Naive thymus-derived CD8-positive, alpha-beta T cell (primary cell): ENCODE results near the gene ORAI2. TPM values are rescaled to one million over a fixed set of nuclear protein-coding genes. Genes with fewer than 3 reads are reported as not detected.

Experiments
- ATAC-seq, 2 donors: fragments of 150-1000 bp; cut with Tn5 transposase in 1 of 2; sonication (Bioruptor Pico), chemical (Tn5 transposase) in 1 of 2; 1 replicate in 1 of 2; 2 replicates in 1 of 2; pipeline ENCODE4 v1.10.0; 2021; ENCODE audit warnings: mild to moderate bottlenecking in 2 of 2, moderate library complexity in 2 of 2
- POLR2A ChIA-PET: fragments of 350-600 bp; sonication (Branson Sonifier 250); formaldehyde crosslinking; loops from one replicate; lab custom pipeline; 2021; ENCODE audit warnings: antibody characterized with exemption; lab: Charles Lee
- DNase-seq, 10 donors: peaks; one replicate each; pipeline versions ENCODE4 v3.0.0 to v3.0.0-alpha.2; 2020 to 2022
- H3K27ac Mint-ChIP-seq, 10 donors: one replicate each; pipeline ENCODE4 v1.8.0; 2020 to 2022; ENCODE audit warnings: mild to moderate bottlenecking in 10 of 10, mixed read lengths in 10 of 10, moderate library complexity in 4 of 10, inconsistent platforms in 1 of 10
- H3K27me3 Mint-ChIP-seq, 5 donors: one replicate each; pipeline ENCODE4 v1.8.0; 2021 to 2022; ENCODE audit warnings: mixed read lengths in 5 of 5
- H3K36me3 Mint-ChIP-seq, 3 donors: one replicate each; pipeline ENCODE4 v1.8.0; 2020 to 2022; ENCODE audit warnings: mixed read lengths in 3 of 3, mild to moderate bottlenecking in 2 of 3, inconsistent platforms in 1 of 3
- H3K4me1 Mint-ChIP-seq, 4 donors: one replicate each; pipeline ENCODE4 v1.8.0; 2021 to 2022; ENCODE audit warnings: mixed read lengths in 4 of 4
- H3K4me3 Mint-ChIP-seq, 10 donors: one replicate each; pipeline ENCODE4 v1.8.0; 2020 to 2022; ENCODE audit warnings: mild to moderate bottlenecking in 10 of 10, mixed read lengths in 10 of 10, moderate library complexity in 6 of 10, inconsistent platforms in 1 of 10
- H3K9me3 Mint-ChIP-seq, 9 donors: one replicate each; pipeline ENCODE4 v1.8.0; 2020 to 2022; ENCODE audit warnings: mixed read lengths in 9 of 9, mild to moderate bottlenecking in 3 of 9, inconsistent platforms in 1 of 9, moderate library complexity in 1 of 9
- polyA plus RNA-seq, 3 donors: library from polyadenylated mRNA; unstranded; fragments of 300-500 nt; fragmentation: Illumina TruSeq; gene quantifications; one replicate each; pipeline ENCODE4 v1.2.3, GENCODE V29; 2021
- total RNA-seq, 8 experiments: library from RNA in 2 of 8; stranded (reverse) in 2 of 8; gene quantifications; one replicate each; pipeline ENCODE4 v1.2.3 and lab custom pipeline; 2021 to 2026

Gene ORAI2
- total and polyA plus RNA-seq, 5 experiments from 2014 or later, result 29.1 to 54.4 (median 35.9) TPM

DNA sequence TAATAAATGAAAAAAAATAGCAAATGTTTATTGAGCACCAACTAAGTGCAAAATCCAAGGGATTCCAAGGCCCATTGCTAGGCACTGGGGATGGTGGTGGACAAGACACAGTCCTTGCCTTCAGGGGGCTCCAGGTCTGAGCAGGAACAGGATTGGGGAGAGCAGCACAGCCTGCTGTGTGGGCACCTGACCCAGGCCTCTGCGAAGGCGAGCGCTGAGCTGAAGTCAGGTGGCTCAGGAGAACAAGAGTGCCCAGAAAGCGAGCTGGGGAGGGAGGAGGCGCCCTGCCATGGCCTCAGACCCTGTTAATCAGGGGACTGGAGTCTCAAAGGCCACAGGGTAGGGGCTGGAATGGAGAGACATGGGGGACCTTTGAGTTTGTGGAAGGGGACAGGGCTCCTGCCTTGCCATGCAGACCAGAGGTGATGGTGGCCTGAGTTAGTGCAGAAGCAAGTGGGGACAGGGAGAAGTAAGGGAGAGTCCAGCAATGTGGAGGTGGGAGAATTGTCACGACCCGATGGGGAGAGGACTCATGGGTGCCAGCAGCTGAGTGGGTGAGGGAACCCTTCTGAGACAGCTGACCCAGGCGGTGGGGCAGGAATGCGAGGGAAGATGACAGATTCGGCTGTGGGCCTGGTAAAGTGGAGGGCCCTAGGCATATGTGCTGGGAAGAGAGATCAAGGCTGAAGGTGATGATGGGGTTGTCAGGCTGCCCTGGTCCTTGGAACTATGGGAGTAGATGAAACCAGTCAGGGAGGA, 4.1 kb upstream of the ORAI2 start:
- no peaks in the 10 kb centered on the region for H3K27me3 Mint-ChIP-seq
- H3K4me3 Mint-ChIP-seq, result peak overlapping the region in 8 of 10 donors; percentile 40 to 80 (median 65)
- ATAC-seq (no peak), DNase-seq (no peak)
- H3K4me1 Mint-ChIP-seq, result peaks cover 39 to 91% (median 79%) of the 10 kb centered on the region in 4 donors
- POLR2A ChIA-PET, result interaction anchor here (1.1 to 15.8 kb wide), 2 partner anchors 10 to 15 kb away, joined by 5 to 449 read pairs; no protein-coding TSS in a partner anchor
- H3K9me3 Mint-ChIP-seq, result peaks cover 0 to 6% (median 0%) of the 10 kb centered on the region in 9 donors
- H3K36me3 Mint-ChIP-seq, result peaks cover 0 to 4% (median 2%) of the 10 kb centered on the region in 3 donors
- peak overlapping the region; percentile 99 to 100 (median 100) for H3K27ac Mint-ChIP-seq

GRCh38 chr7:102431617-102432298, 1.6 kb upstream of the ORAI2 start:
- ATAC-seq, result peak; percentile 63 to 68
- POLR2A ChIA-PET, result interaction anchor here (1.5 to 15.8 kb wide), 4 partner anchors 12 to 36 kb away, joined by 4 to 449 read pairs (median 14); partner anchors contain the start of gene PRKRIP1
- Mint-ChIP-seq H3K4me1 (peaks cover 29 to 86% (median 72%) of the 10 kb centered on the region in 4 donors), H3K27me3 (no peaks in the 10 kb centered on the region), H3K9me3 (peaks cover 0 to 6% (median 0%) of the 10 kb centered on the region in 9 donors), H3K27ac (peak overlapping the region; percentile 99 to 100 (median 100)), H3K36me3 (peaks cover 0 to 10% (median 0%) of the 10 kb centered on the region in 3 donors), H3K4me3 (peak overlapping the region; percentile 75 to 93 (median 82))
- peak in 9 of 10 donors; percentile 49 to 77 (median 67) for DNase-seq

GRCh38 chr7:102432442-102433218, 745 bp upstream of the ORAI2 start:
- POLR2A ChIA-PET, result interaction anchor here (0.7 to 15.8 kb wide), 8 partner anchors 9 to 36 kb away, joined by 3 to 449 read pairs (median 4); partner anchors contain the start of genes ALKBH4, LRWD1 and PRKRIP1
- Mint-ChIP-seq H3K4me3 (peak overlapping the region; percentile 78 to 93 (median 84)), H3K4me1 (peaks cover 25 to 77% (median 64%) of the 10 kb centered on the region in 4 donors), H3K9me3 (peaks cover 0 to 6% (median 0%) of the 10 kb centered on the region in 9 donors), H3K27ac (peak overlapping the region; percentile 99 to 100 (median 100)), H3K36me3 (peaks cover 0 to 15% (median 0%) of the 10 kb centered on the region in 3 donors), H3K27me3 (no peaks in the 10 kb centered on the region)
- peak; percentile 27 to 29 for ATAC-seq
- peak in 6 of 10 donors; percentile 18 to 70 (median 30) for DNase-seq

DNA sequence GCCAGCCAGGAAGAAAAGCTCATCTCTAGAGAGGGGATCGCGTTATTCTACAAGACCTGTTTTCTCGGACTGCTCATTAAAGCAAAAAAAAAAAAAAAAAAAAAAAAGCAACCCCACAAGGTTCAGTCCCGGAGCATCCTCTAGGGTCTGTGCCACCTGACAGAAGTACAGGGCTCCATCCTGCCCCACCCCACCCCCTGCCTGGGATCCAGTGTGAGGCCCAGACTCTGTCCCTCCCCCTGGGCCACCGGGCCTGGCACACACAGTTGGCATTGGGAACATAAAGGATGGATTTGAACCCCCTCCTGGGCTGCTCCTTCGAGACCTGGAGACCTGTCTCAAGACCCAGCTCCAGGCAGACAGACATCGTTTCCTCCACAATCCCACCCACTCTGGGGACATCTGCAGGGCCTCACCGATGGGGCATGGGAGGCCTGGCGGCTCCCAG, 688 bp downstream of the ORAI2 start:
- Mint-ChIP-seq H3K27me3 (no peaks in the 10 kb centered on the region), H3K27ac (peak overlapping the region; percentile 69 to 95 (median 93)), H3K36me3 (peaks cover 0 to 21% (median 0%) of the 10 kb centered on the region in 3 donors), H3K9me3 (peaks cover 0 to 6% (median 0%) of the 10 kb centered on the region in 9 donors), H3K4me3 (peak overlapping the region; percentile 76 to 92 (median 86)), H3K4me1 (peaks cover 25 to 63% (median 56%) of the 10 kb centered on the region in 4 donors)
- ATAC-seq, result peak; percentile 7 to 10
- DNase-seq, result peak in 2 of 10 donors; percentile 19 to 22
- POLR2A ChIA-PET, result interaction anchor here (0.7 to 15.8 kb wide), 9 partner anchors 9 to 39 kb away, joined by 3 to 449 read pairs (median 5); partner anchors contain the start of gene PRKRIP1

DNA sequence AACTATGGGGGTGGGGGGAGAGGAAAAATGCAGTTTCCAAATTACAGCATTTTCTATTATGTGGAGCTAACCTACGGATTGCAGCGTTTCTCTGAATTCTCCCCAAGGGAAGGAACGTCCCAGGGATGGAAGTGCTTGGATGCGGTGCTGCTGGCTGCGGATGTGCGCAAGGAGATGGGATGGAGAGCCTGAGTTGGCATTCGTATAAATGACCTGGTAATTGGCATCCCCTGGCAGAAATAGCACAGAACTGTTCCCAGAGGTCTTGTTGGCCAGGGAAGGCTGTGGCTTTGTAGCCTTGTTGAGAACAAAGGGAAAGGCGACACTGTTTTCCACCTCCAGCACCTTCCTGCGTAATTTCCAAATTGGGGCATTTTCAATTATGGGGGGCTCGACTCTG, 2.7 kb downstream of the ORAI2 start:
- H3K27me3 Mint-ChIP-seq, result no peaks in the 10 kb centered on the region
- POLR2A ChIA-PET, result interaction anchor here (1.8 to 15.8 kb wide), 3 partner anchors 10 to 28 kb away, joined by 4 to 449 read pairs (median 17); partner anchors contain the start of genes ALKBH4 and LRWD1
- no peaks in the 10 kb centered on the region for H3K9me3 Mint-ChIP-seq
- H3K4me1 Mint-ChIP-seq, result peaks cover 13 to 42% (median 36%) of the 10 kb centered on the region in 4 donors
- peak overlapping the region in 4 of 10 donors; percentile 31 to 59 (median 52) for H3K4me3 Mint-ChIP-seq
- DNase-seq (no peak), ATAC-seq (no peak)
- H3K27ac Mint-ChIP-seq, result peak overlapping the region in 7 of 10 donors; percentile 63 to 93 (median 78)
- peaks cover 0 to 35% (median 0%) of the 10 kb centered on the region in 3 donors for H3K36me3 Mint-ChIP-seq

GRCh38 chr7:102439963-102440795, 6.8 kb downstream of the ORAI2 start:
- Mint-ChIP-seq H3K4me3 (no peak overlapping the region), H3K36me3 (peaks cover 0 to 58% (median 0%) of the 10 kb centered on the region in 3 donors), H3K27me3 (no peaks in the 10 kb centered on the region), H3K9me3 (no peaks in the 10 kb centered on the region), H3K27ac (no peak overlapping the region), H3K4me1 (peaks cover 4 to 33% (median 12%) of the 10 kb centered on the region in 4 donors)
- ATAC-seq, result no peak
- POLR2A ChIA-PET, result interaction anchor here (1.7 to 4.1 kb wide), 3 partner anchors 11 to 24 kb away, joined by 5 to 19 read pairs (median 12); no protein-coding TSS in a partner anchor
- no peak for DNase-seq

DNA sequence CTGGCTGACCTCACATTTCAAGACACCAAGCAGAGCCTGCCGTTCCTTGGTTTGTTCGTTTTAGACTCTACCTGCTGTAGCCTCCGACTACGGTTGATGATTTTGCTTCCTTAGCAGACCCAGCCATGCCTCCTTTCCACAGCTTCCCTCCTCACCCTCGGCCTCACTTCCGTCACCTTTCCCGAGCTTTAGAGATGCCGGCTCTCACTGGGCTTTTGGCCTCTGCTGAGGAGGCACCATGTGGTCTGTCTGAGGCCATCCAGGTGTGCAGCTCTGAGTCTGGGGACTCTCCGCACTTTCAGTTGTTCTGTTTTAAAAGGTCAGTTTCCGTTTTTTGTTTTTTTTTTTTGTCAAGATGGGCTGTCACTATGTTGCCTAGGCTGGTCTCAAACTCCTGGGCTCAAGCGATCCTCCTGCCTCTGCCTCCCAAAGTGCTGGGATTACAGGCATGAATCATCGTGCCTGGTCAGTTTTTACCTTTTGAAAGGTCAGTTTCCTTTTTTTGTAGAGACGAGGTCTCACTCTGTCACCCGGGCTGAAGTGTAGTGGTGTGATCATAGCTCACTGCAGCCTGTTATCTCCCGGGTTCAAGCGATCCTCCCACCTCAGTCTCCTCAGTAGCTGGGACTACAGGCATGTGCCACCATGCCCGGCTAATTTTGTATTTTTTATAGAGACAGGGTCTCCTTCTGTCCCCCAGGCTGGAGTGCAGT, 11.7 kb downstream of the ORAI2 start:
- peak overlapping the region in 1 of 10 donors; percentile 58 for H3K4me3 Mint-ChIP-seq
- H3K4me1 Mint-ChIP-seq, result peaks cover under 1 to 26% (median 3%) of the 10 kb centered on the region in 4 donors
- H3K9me3 Mint-ChIP-seq, result no peaks in the 10 kb centered on the region

DNA sequence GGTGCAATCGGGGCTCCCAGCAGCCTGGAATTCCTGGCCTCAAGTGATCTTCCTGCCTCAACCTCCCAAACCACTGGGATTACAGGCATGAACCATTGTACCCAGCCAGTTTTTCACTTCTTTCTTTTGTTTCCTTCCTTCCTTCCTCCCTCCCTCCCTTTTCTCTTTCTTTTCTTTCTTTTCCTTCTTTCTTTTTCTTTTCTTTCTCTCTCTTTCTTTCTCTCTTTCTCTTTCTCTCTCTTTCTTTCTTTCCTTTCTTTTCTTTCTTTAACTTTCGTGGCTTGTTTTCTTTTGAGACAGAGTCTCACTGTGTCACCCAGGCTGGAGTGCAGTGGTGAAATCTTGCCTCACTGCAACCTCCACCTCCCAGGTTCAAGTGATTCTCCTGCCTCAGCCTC, 12.3 kb downstream of the ORAI2 start:
- peaks cover 5 to 30% (median 7%) of the 10 kb centered on the region in 4 donors for H3K4me1 Mint-ChIP-seq
- no peak for DNase-seq
- POLR2A ChIA-PET, result interaction anchor here (0.7 to 4.7 kb wide), 2 partner anchors 13 to 43 kb away, joined by 3 to 22 read pairs; partner anchors contain the start of gene ORAI2
- H3K9me3 Mint-ChIP-seq, result no peaks in the 10 kb centered on the region
- peak overlapping the region in 4 of 10 donors; percentile 25 to 79 (median 60) for H3K27ac Mint-ChIP-seq
- H3K27me3 Mint-ChIP-seq, result no peaks in the 10 kb centered on the region
- no peak overlapping the region for H3K4me3 Mint-ChIP-seq
- ATAC-seq, result no peak
- peaks cover 0 to 52% (median 4%) of the 10 kb centered on the region in 3 donors for H3K36me3 Mint-ChIP-seq

More for the DNA sequence above, 11.7 kb downstream of the ORAI2 start:
- no peak for DNase-seq
- POLR2A ChIA-PET, result interaction anchor here (0.7 to 4.7 kb wide), 3 partner anchors 12 to 49 kb away, joined by 3 to 22 read pairs (median 9); partner anchors contain the start of genes ORAI2 and PRKRIP1
- no peak for ATAC-seq
- no peaks in the 10 kb centered on the region for H3K27me3 Mint-ChIP-seq
- peaks cover 0 to 58% (median 4%) of the 10 kb centered on the region in 3 donors for H3K36me3 Mint-ChIP-seq
- H3K27ac Mint-ChIP-seq, result peak overlapping the region in 6 of 10 donors; percentile 15 to 79 (median 50)

DNA sequence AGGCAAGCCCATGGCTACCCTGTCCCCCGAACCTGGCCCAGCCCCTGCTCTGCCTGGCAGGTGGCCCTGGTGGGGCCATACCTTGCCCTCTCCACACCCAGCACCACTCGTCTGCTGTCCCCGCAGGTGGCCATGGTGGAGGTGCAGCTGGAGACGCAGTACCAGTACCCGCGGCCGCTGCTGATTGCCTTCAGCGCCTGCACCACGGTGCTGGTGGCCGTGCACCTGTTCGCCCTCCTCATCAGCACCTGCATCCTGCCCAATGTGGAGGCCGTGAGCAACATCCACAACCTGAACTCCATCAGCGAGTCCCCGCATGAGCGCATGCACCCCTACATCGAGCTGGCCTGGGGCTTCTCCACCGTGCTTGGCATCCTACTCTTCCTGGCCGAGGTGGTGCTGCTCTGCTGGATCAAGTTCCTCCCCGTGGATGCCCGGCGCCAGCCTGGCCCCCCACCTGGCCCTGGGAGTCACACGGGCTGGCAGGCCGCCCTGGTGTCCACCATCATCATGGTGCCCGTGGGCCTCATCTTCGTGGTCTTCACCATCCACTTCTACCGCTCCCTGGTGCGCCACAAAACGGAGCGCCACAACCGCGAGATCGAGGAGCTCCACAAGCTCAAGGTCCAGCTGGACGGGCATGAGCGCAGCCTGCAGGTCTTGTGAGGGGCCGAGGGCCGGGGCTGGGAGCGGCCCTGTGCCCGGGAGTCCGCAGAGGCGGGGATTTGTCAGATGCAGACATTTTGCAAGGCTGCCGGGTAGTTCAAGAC, 13.2 kb downstream of the ORAI2 start:
- H3K27me3 Mint-ChIP-seq, result no peaks in the 10 kb centered on the region
- peaks cover 5 to 29% (median 6%) of the 10 kb centered on the region in 4 donors for H3K4me1 Mint-ChIP-seq
- DNase-seq (no peak), ATAC-seq (no peak)
- H3K36me3 Mint-ChIP-seq, result peaks cover 0 to 48% (median 4%) of the 10 kb centered on the region in 3 donors
- peak overlapping the region in 3 of 10 donors; percentile 34 to 67 (median 40) for H3K27ac Mint-ChIP-seq
- POLR2A ChIA-PET, result interaction anchor here (0.7 to 1.1 kb wide), 2 partner anchors 42 to 44 kb away, joined by 3 read pairs; no protein-coding TSS in a partner anchor
- no peak overlapping the region for H3K4me3 Mint-ChIP-seq
- no peaks in the 10 kb centered on the region for H3K9me3 Mint-ChIP-seq
